H1 (cell line): Measurements from ENCODE around the gene CREB1. TPM values are rescaled to one million over a fixed set of nuclear protein-coding genes. Genes with fewer than 3 reads are reported as not detected.

Experiments
- CTCF ChIA-PET: fragments of 300-600 bp; sonication (Branson Sonifier 250); formaldehyde crosslinking; loops from one replicate; lab custom pipeline; 2021; ENCODE audit not compliant: partially characterized antibody; lab: Charles Lee
- POLR2A ChIA-PET: fragments of 300-600 bp; sonication (Branson Sonifier 250); formaldehyde crosslinking; loops from one replicate; lab custom pipeline; 2021; ENCODE audit warnings: inconsistent platforms; ENCODE audit not compliant: partially characterized antibody; lab: Charles Lee
- DNase-seq, 2 experiments: peaks; one replicate each; pipeline versions ENCODE4 v3.0.0 to v3.0.0-alpha.2; 2010 to 2022; ENCODE audit warnings: low spot score in 2 of 2, low read depth in 1 of 2, mixed read lengths in 1 of 2
- FAIRE-seq: peaks from 2 replicates; lab custom pipeline; 2011; peaks lifted over from hg19 to GRCh38; lab: Jason Lieb, UNC
- H2AFZ ChIP-seq: 2 replicates; pipeline ENCODE4 v1.8.1; 2012; ENCODE audit warnings: low read length, inconsistent platforms
- H2AK5ac ChIP-seq: 2 replicates; pipeline ENCODE4 v1.6.1; 2013; ENCODE audit warnings: low read depth, low read length
- H2BK120ac ChIP-seq: replicated peaks from 2 replicates; pipeline ENCODE3; 2013; ENCODE audit warnings: low read depth, low read length, inconsistent platforms
- H2BK12ac ChIP-seq: 2 replicates; pipeline ENCODE4 v1.6.1; 2013; ENCODE audit warnings: low read depth, low read length
- H2BK15ac ChIP-seq: 2 replicates; pipeline ENCODE4 v1.6.1; 2013; ENCODE audit warnings: low read length
- H2BK20ac ChIP-seq: 2 replicates; pipeline ENCODE4 v1.6.1; 2013; ENCODE audit warnings: low read length
- H2BK5ac ChIP-seq: 2 replicates; pipeline ENCODE4 v1.6.1; 2013; ENCODE audit warnings: low read depth, low read length
- H3K14ac ChIP-seq: 2 replicates; pipeline ENCODE4 v1.6.1; 2013; ENCODE audit warnings: inconsistent platforms; ENCODE audit not compliant: insufficient read length
- H3K18ac ChIP-seq: 2 replicates; pipeline ENCODE4 v1.6.1; 2013; ENCODE audit warnings: low read length; ENCODE audit errors: extremely low read depth
- H3K23ac ChIP-seq: 2 replicates; pipeline ENCODE4 v1.6.1; 2013; ENCODE audit warnings: inconsistent platforms; ENCODE audit not compliant: insufficient read length
- H3K23me2 ChIP-seq: 2 replicates; pipeline ENCODE4 v1.6.1; 2013; ENCODE audit warnings: low read depth, low read length
- H3K27ac ChIP-seq: 2 replicates; pipeline ENCODE4 v1.6.1; 2011; ENCODE audit warnings: low read depth, low read length, inconsistent platforms
- H3K27me3 ChIP-seq, 4 experiments: replicated peaks in 1 of 4; 1 replicate in 1 of 4; 2 replicates in 3 of 4; pipeline versions ENCODE4 v1.6.1 to v1.8.1; 2011 to 2013; ENCODE audit warnings: low read length in 3 of 4, mild to moderate bottlenecking in 3 of 4, inconsistent platforms in 2 of 4, mixed read lengths in 2 of 4, moderate library complexity in 1 of 4; ENCODE audit not compliant: control insufficient read depth in 3 of 4, insufficient read depth in 3 of 4; ENCODE audit errors: extremely low read depth in 1 of 4
- H3K36me3 ChIP-seq, 4 experiments: 2 replicates each; pipeline versions ENCODE4 v1.6.1 to v1.8.1; 2011 to 2013; ENCODE audit warnings: mild to moderate bottlenecking in 4 of 4, low read length in 3 of 4, moderate library complexity in 2 of 4, control low read depth in 1 of 4, inconsistent platforms in 1 of 4; ENCODE audit not compliant: insufficient read depth in 4 of 4, control insufficient read depth in 2 of 4
- H3K4ac ChIP-seq: replicated peaks from 2 replicates; pipeline ENCODE3; 2013; ENCODE audit warnings: low read length, low read depth, mixed read lengths, inconsistent platforms; ENCODE audit not compliant: insufficient read length
- H3K4me1 ChIP-seq, 4 experiments: replicated peaks in 1 of 4; 1 replicate in 1 of 4; 2 replicates in 3 of 4; pipeline versions ENCODE4 v1.6.1 to v1.8.1; 2011 to 2013; ENCODE audit warnings: low read length in 3 of 4, inconsistent platforms in 2 of 4, mixed read lengths in 1 of 4; ENCODE audit not compliant: insufficient read depth in 4 of 4, control insufficient read depth in 3 of 4
- H3K4me2 ChIP-seq, 2 experiments: 2 replicates each; pipeline versions ENCODE4 v1.6.1 to v1.8.1; 2011 to 2013; ENCODE audit warnings: low read depth in 2 of 2, low read length in 2 of 2, control low read depth in 1 of 2, inconsistent platforms in 1 of 2, mild to moderate bottlenecking in 1 of 2; ENCODE audit not compliant: insufficient read depth in 1 of 2
- H3K4me3 ChIP-seq, 4 experiments: fragments of 200-600, 300-600 bp in 1 of 4; sonication (generic), shearing (Covaris generic), sonication (Bioruptor Twin) in 1 of 4; 2 replicates each; pipeline versions ENCODE4 v1.5.1 to v1.8.1; 2011 to 2016; ENCODE audit warnings: low read length in 4 of 4, low read depth in 3 of 4, control low read depth in 2 of 4, inconsistent platforms in 2 of 4, mild to moderate bottlenecking in 2 of 4, mixed read lengths in 1 of 4, moderate library complexity in 1 of 4; ENCODE audit not compliant: insufficient read depth in 2 of 4; ENCODE audit errors: extremely low read depth in 1 of 4
- H3K56ac ChIP-seq: replicated peaks from 2 replicates; pipeline ENCODE3; 2013; ENCODE audit warnings: low read depth, mild to moderate bottlenecking, mixed read lengths, low read length, inconsistent platforms; ENCODE audit not compliant: insufficient read length
- H3K79me1 ChIP-seq: 2 replicates; pipeline ENCODE4 v1.6.1; 2013; ENCODE audit warnings: low read depth, low read length, control low read depth
- H3K79me2 ChIP-seq, 2 experiments: 2 replicates each; pipeline versions ENCODE4 v1.6.1 to v1.8.1; 2012 to 2013; ENCODE audit warnings: low read length in 2 of 2, mild to moderate bottlenecking in 2 of 2, inconsistent platforms in 1 of 2; ENCODE audit not compliant: insufficient read depth in 2 of 2, control insufficient read depth in 1 of 2
- H3K9ac ChIP-seq, 4 experiments: replicated peaks in 1 of 4; 1 replicate in 1 of 4; 2 replicates in 3 of 4; pipeline versions ENCODE4 v1.6.1 to v1.8.1; 2011 to 2013; ENCODE audit warnings: low read depth in 3 of 4, low read length in 3 of 4, control low read depth in 2 of 4, mild to moderate bottlenecking in 2 of 4, moderate library complexity in 2 of 4, inconsistent platforms in 1 of 4; ENCODE audit errors: extremely low read depth in 1 of 4
- H3K9me3 ChIP-seq, 2 experiments: 2 replicates each; pipeline versions ENCODE4 v1.6.1 to v1.8.1; 2012 to 2013; ENCODE audit warnings: mild to moderate bottlenecking in 2 of 2, moderate library complexity in 2 of 2, control low read depth in 1 of 2, inconsistent platforms in 1 of 2, low read depth in 1 of 2, low read length in 1 of 2, mixed read lengths in 1 of 2; ENCODE audit not compliant: insufficient read depth in 2 of 2
- H4K20me1 ChIP-seq, 2 experiments: replicated peaks in 1 of 2; 2 replicates each; pipeline versions ENCODE3 to v1.8.1; 2011 to 2013; ENCODE audit warnings: inconsistent platforms in 2 of 2, low read length in 2 of 2, mild to moderate bottlenecking in 1 of 2; ENCODE audit not compliant: insufficient read depth in 2 of 2, control insufficient read depth in 1 of 2
- H4K5ac ChIP-seq: 2 replicates; pipeline ENCODE4 v1.6.1; 2013; ENCODE audit warnings: low read length, low read depth, mixed read lengths, inconsistent platforms; ENCODE audit not compliant: insufficient read length
- H4K8ac ChIP-seq: 2 replicates; pipeline ENCODE4 v1.8.0; 2013; ENCODE audit warnings: mild to moderate bottlenecking, moderate library complexity, low read length, inconsistent platforms; ENCODE audit not compliant: insufficient read depth; ENCODE audit errors: extremely low read depth
- H4K91ac ChIP-seq: replicated peaks from 2 replicates; pipeline ENCODE3; 2013; ENCODE audit warnings: low read length, mixed read lengths, inconsistent platforms; ENCODE audit not compliant: insufficient read length
- GABPA ChIP-seq: IDR thresholded peaks from 2 replicates; pipeline ENCODE4 v1.6.1; 2011; ENCODE audit warnings: mild to moderate bottlenecking, low read length, moderate library complexity, borderline replicate concordance; ENCODE audit not compliant: insufficient read depth
- KDM4A ChIP-seq: IDR thresholded peaks from one replicate; pipeline ENCODE4 v1.7.1; 2012; ENCODE audit warnings: low read depth, mild to moderate bottlenecking, moderate library complexity, low read length, inconsistent platforms; ENCODE audit not compliant: severe bottlenecking
- SAP30 ChIP-seq: fragments of 300-600 bp; sonication (generic); IDR thresholded peaks from 2 replicates; pipeline ENCODE4 v1.7.1; 2012; ENCODE audit warnings: low read length, moderate library complexity, mild to moderate bottlenecking, inconsistent platforms; ENCODE audit not compliant: insufficient read depth, insufficient replicate concordance
- SP1 ChIP-seq: IDR thresholded peaks from 2 replicates; pipeline ENCODE4 v1.6.1; 2011; ENCODE audit warnings: low read depth, low read length
- WGBS, 2 experiments: shearing (Covaris generic) in 1 of 2; methylation state at CpG; one replicate each; pipeline versions ENCODE4 v1.1.6 to v1.1.7; 2013 to 2015; ENCODE audit warnings: low lambda C conversion rate in 2 of 2, mixed read lengths in 2 of 2, inconsistent platforms in 1 of 2, low coverage in 1 of 2, missing lambda C conversion rate in 1 of 2; ENCODE audit not compliant: insufficient replicate concordance in 2 of 2, insufficient coverage in 1 of 2, insufficient read length in 1 of 2; ENCODE audit errors: extremely low coverage in 1 of 2, missing lambda C conversion rate in 1 of 2; 5-methylcytosine and 5-hydroxymethylcytosine counted together
- polyA plus RNA-seq, 7 experiments: library from polyadenylated mRNA; depleted of rRNA in 3 of 7; stranded (reverse) in 5 of 7; unstranded in 2 of 7; fragments of >200 nt in 5 of 7; fragments of 200-250 nt in 2 of 7; gene quantifications; 1 replicate in 5 of 7; 2 replicates in 1 of 7; 4 replicates in 1 of 7; pipeline versions ENCODE4 v1.2.1 to v1.2.3, GENCODE V29; 2011 to 2013; ENCODE audit warnings: missing spikeins in 2 of 7, mixed read lengths in 2 of 7
- total RNA-seq: library from RNA; stranded (reverse); fragmentation: NEBNext Ultra II Directional; extraction: Animal tissue kit (Norgen Biotek cat#: 25700); gene quantifications from 2 replicates; pipeline ENCODE4 v1.2.1, GENCODE V29; 2021

Gene CREB1
- total and polyA plus RNA-seq, 2 of the 8 experiments (the other 6 are each of a cell fraction or from before 2014, with no cell fraction given) = 46.3 to 99.0 TPM

GRCh38 chr2:207511851-207512250 lies 17.9 kb upstream of the CREB1 start:
- H3K23ac ChIP-seq = no peak overlapping the region
- no peaks in the 10 kb centered on the region for H4K20me1 ChIP-seq
- H2BK20ac ChIP-seq = no peak overlapping the region
- no peaks in the 10 kb centered on the region for H3K4me1 ChIP-seq
- no peaks in the 10 kb centered on the region for H3K79me2 ChIP-seq
- no peak overlapping the region for H4K5ac ChIP-seq
- H3K36me3 ChIP-seq = no peaks in the 10 kb centered on the region
- H3K4me2 ChIP-seq = no peak overlapping the region
- H2BK12ac ChIP-seq = no peak overlapping the region
- no peak overlapping the region for H4K8ac ChIP-seq
- H3K23me2 ChIP-seq = no peaks in the 10 kb centered on the region
- DNase-seq = no peak
- H3K27ac ChIP-seq = no peak overlapping the region
- peaks cover 0 to 1% (median 0%) of the 10 kb centered on the region in 4 experiments; a peak in 1 of 7 replicates for H3K27me3 ChIP-seq
- H3K79me1 ChIP-seq = no peaks in the 10 kb centered on the region
- no peak overlapping the region for H3K9ac ChIP-seq
- no peak overlapping the region for H2BK15ac ChIP-seq
- POLR2A ChIA-PET = no interaction called here
- 69% methylated on average over 2 of the region's 2 CpGs; no CpG with 5 or more reads in 1 of the 2 experiments for WGBS, 2 experiments
- no peak overlapping the region for H3K56ac ChIP-seq
- peak; percentile 82 for TF ChIP-seq SP1
- no peak for TF ChIP-seq GABPA
- TF ChIP-seq SAP30 = no peak
- no peak for TF ChIP-seq KDM4A
- H2AK5ac ChIP-seq = no peak overlapping the region
- no peak for FAIRE-seq
- no peak overlapping the region for H3K4me3 ChIP-seq
- no peak overlapping the region for H2BK5ac ChIP-seq
- H2AFZ ChIP-seq = peak overlapping the region; percentile 93
- no peak overlapping the region for H2BK120ac ChIP-seq
- H3K9me3 ChIP-seq = no peaks in the 10 kb centered on the region
- H3K4ac ChIP-seq = no peak overlapping the region
- H3K18ac ChIP-seq = no peak overlapping the region
- H3K14ac ChIP-seq = no peak overlapping the region
- CTCF ChIA-PET = no interaction called here
- no peak overlapping the region for H4K91ac ChIP-seq
